ENCODE results near the gene TSPAN1. TPM values are rescaled to one million over a fixed set of nuclear protein-coding genes. Genes with fewer than 3 reads are reported as not detected.
A peak's percentile ranks its signal among the peaks of the same experiment; 100 is the strongest.

Gene TSPAN1
- total RNA-seq, 2 donors from 2014 or later: 1,021 to 1,136 TPM

GRCh38 chr1:46160212-46160611 lies 14.7 kb upstream of the TSPAN1 start:
- no peak overlapping the region for H3K27ac ChIP-seq
- H3K9me3 ChIP-seq: no peaks in the 10 kb centered on the region
- no peak overlapping the region for H3K9ac ChIP-seq (ENCODE audit: low read depth in 2 of 2, low read length in 2 of 2)
- intact Hi-C loops (cut with DNase I): no loop called here
- no peaks in the 10 kb centered on the region for H3K36me3 ChIP-seq
- no peaks in the 10 kb centered on the region for H3K27me3 ChIP-seq
- H3K4me1 ChIP-seq: no peaks in the 10 kb centered on the region
- no peak overlapping the region for H3K4me3 ChIP-seq
- no peak for DNase-seq
- TF ChIP-seq, protein P1, sequence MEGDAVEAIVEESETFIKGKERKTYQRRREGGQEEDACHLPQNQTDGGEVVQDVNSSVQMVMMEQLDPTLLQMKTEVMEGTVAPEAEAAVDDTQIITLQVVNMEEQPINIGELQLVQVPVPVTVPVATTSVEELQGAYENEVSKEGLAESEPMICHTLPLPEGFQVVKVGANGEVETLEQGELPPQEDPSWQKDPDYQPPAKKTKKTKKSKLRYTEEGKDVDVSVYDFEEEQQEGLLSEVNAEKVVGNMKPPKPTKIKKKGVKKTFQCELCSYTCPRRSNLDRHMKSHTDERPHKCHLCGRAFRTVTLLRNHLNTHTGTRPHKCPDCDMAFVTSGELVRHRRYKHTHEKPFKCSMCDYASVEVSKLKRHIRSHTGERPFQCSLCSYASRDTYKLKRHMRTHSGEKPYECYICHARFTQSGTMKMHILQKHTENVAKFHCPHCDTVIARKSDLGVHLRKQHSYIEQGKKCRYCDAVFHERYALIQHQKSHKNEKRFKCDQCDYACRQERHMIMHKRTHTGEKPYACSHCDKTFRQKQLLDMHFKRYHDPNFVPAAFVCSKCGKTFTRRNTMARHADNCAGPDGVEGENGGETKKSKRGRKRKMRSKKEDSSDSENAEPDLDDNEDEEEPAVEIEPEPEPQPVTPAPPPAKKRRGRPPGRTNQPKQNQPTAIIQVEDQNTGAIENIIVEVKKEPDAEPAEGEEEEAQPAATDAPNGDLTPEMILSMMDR (IDR thresholded peaks at IDR 0.05): no peak

GRCh38 chr1:46166521-46167462 lies 8.1 kb upstream of the TSPAN1 start:
- intact Hi-C loops (cut with DNase I): no loop called here
- DNase-seq: peak; percentile 40
- Histone ChIP-seq H3K36me3 (no peaks in the 10 kb centered on the region), H3K4me1 (no peaks in the 10 kb centered on the region), H3K9me3 (no peaks in the 10 kb centered on the region), H3K27ac (no peak overlapping the region), H3K4me3 (peak overlapping the region; percentile 39), H3K27me3 (no peaks in the 10 kb centered on the region), H3K9ac (ENCODE audit: low read depth in 2 of 2, low read length in 2 of 2) (peak overlapping the region; percentile 1 to 33)
- TF ChIP-seq, protein P1 (IDR thresholded peaks at IDR 0.05): no peak

DNA sequence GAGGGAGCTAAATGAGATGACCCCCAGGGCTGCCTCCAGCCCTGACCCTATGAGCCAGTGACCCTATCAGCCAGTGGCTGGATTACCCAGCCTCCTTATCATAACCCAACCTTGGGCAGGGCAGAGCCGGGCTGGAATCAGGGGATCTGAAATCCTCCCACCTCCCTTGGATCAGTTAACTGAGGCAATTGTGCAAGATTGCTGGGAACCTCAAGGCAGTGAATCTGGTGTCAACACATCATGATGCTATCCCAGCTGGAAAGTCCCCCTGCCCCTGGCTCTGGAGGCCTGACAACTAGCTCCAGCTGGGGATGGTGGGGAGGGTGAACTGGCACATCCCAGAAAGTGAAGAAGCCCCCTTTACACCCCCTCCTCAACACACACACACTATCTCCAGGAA lies 6.4 kb upstream of the TSPAN1 start:
- Histone ChIP-seq H3K9ac (ENCODE audit: low read depth in 2 of 2, low read length in 2 of 2) (no peak overlapping the region), H3K36me3 (no peaks in the 10 kb centered on the region), H3K27me3 (no peaks in the 10 kb centered on the region), H3K4me1 (no peaks in the 10 kb centered on the region), H3K27ac (no peak overlapping the region), H3K4me3 (no peak overlapping the region), H3K9me3 (no peaks in the 10 kb centered on the region)
- intact Hi-C loops (cut with DNase I): no loop called here
- TF ChIP-seq, protein P1 (IDR thresholded peaks at IDR 0.05): no peak
- DNase-seq: no peak

DNA sequence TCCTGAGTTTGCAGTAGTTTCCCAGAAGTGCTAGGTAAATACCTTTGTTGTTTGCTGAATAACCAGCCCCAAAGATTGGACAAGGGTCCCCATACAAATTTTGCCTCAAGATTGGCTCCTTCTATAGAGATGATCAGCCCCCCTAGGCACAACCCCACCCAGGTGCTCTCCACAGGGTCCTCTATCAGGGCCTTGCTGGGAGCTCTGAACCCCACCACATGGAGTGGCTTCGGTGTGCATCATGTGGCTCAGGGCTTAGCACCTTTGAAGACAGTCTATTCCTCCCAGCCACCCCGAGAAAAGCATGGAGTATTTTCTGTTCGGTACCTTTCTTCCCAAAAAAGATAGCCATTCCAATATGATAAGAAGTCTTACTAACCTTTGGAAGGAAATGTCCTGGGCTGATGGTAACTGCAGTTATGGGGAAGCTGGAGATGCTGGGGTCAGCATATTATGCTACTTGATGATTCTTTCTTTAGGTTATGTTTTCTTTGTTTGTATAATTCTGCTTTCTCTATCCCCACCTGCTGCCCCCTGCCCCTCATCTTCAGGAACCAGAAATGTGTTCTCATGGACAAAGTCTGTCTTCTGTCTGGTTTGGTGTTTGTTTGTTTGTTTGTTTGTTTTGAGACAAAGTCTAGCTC lies 5.0 kb upstream of the TSPAN1 start:
- Histone ChIP-seq H3K4me3 (no peak overlapping the region), H3K4me1 (no peaks in the 10 kb centered on the region), H3K36me3 (no peaks in the 10 kb centered on the region), H3K27ac (no peak overlapping the region), H3K9me3 (no peaks in the 10 kb centered on the region), H3K27me3 (no peaks in the 10 kb centered on the region), H3K9ac (ENCODE audit: low read depth in 2 of 2, low read length in 2 of 2) (no peak overlapping the region)
- TF ChIP-seq, protein P1 (IDR thresholded peaks at IDR 0.05): no peak
- DNase-seq: no peak
- intact Hi-C loops (cut with DNase I): no loop called here

GRCh38 chr1:46171351-46171750 lies 3.5 kb upstream of the TSPAN1 start:
- Histone ChIP-seq H3K9ac (ENCODE audit: low read depth in 2 of 2, low read length in 2 of 2) (no peak overlapping the region), H3K27me3 (no peaks in the 10 kb centered on the region), H3K9me3 (no peaks in the 10 kb centered on the region), H3K27ac (no peak overlapping the region), H3K36me3 (no peaks in the 10 kb centered on the region), H3K4me3 (no peak overlapping the region), H3K4me1 (no peaks in the 10 kb centered on the region)
- DNase-seq: peak; percentile 22
- TF ChIP-seq, protein P1 (IDR thresholded peaks at IDR 0.05): no peak
- intact Hi-C loops (cut with DNase I): no loop called here
